HL-60/S4 (cell line): ENCODE results near the gene HPCAL1.

ENCODE experiments used
- in situ Hi-C: fragments of 300-500 bp; cut with MboI; formaldehyde crosslinking; loops from 2 replicates; pipeline ENCODE4 v1.14.3; 2022; ENCODE audit warnings: low sequenced_read_pairs

Gene HPCAL1

DNA sequence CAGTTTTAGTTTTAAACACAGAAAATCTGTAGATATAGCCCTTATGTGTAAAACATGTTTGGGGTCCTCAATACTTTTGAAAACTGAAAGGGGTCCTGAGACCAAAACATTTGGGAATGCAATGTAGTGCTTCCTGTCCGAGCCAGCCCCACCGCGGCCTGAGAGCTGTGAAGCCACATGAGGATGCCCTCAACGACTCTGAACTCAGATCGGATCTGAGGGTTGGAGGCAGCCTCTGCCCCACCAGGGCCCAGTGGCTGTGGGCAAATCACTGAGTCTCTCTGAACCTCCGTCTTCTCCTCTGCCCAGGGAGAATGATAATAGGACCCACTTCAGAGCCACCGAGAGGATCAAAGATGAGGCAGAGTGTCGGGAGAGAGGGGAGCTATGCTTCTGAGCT is 33.4 kb upstream of the HPCAL1 start:
- in situ Hi-C loops: no loop called here

- in situ Hi-C loops: loop anchor here (5.0 kb wide), 1 partner anchor 142 kb away; no protein-coding TSS in a partner anchor
These were observed 32.7 kb upstream of the HPCAL1 start for GRCh38 chr2:10269711-10270610.

DNA sequence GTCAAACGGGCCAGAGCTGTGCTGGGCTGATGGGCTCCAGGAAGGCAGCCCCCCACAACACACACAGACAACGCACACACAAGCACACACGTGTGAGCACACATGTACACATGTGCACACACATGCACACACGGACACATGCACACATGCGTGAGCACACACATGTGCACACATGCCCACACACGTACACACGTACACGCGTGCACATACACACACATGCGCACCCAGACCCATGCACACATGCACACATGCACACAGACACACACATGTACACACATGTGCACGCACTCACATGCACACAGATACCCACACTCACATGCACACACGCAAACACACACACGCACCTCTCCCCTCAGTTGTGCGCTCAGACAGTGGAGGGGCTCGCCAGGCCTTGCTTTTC is 31.2 kb upstream of the HPCAL1 start:
- in situ Hi-C loops: loop anchor here (5.0 kb wide), 1 partner anchor 141 kb away; no protein-coding TSS in a partner anchor

GRCh38 chr2:10271946-10272345 is 30.8 kb upstream of the HPCAL1 start:
- in situ Hi-C loops: loop anchor here (5.0 kb wide), 1 partner anchor 140 kb away; no protein-coding TSS in a partner anchor

- in situ Hi-C loops: loop anchor here (5.0 kb wide), 1 partner anchor 140 kb away; no protein-coding TSS in a partner anchor
These were observed 30.2 kb upstream of the HPCAL1 start for GRCh38 chr2:10272464-10272863.

- in situ Hi-C loops: loop anchor here (5.0 kb wide), 1 partner anchor 139 kb away; no protein-coding TSS in a partner anchor
These were observed 29.2 kb upstream of the HPCAL1 start for GRCh38 chr2:10273215-10274175.

DNA sequence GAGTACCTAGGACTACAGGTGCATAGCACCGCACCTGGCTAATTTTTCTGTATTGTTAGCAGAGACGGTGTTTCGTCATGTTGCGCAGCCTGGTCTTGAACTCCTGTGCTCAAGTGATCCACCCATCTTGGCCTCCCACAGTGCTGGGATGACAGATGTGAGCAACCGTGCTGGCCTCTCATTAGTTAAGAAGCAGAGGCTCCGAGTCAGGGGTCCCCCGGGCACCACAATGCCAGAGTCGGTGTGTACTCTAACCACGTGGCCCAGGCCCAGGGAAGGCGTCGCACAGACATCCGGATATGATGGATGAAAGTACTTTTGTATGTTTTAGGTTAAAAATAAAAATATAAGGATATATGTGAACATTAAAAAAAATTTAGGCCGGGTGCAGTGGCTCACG is 28.3 kb upstream of the HPCAL1 start:
- in situ Hi-C loops: loop anchor here (5.0 kb wide), 1 partner anchor 138 kb away; no protein-coding TSS in a partner anchor

DNA sequence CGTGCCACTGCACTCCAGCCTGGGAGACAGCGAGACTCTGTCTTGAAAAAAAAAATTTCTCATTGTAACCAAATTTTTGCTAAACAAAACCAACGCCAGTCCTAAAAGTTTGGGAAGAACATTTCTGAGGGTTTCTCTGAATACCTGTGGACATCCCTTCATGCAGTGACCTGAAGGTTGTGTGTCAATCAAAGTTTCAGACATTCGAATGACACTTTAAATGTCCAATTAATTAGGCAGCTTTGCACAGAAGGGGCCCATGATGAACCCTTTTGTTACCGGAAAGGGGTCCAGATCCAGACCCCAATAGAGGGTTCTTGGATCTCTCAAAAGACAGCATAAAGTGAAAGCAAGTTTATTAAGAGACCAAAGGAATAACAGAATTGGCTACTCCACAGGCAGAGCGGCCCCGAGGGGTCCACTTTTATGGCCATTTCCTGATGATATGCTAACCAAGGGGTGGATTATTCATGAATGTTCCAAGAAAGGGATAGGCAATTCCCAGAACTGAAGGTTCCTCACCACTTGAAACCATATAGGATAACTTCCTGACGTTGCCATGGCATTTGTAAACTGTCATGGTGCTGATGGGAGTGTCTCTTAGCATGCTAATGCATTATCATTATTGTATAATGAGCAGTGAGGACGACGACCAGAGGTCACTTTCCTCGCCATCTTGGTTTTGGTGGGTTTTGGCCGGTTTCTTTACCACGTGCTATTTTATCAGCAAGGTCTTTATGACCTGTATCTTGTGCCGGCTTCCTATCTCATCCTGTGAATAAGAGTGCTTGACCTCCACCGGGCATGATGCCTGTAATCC is 27.5 kb upstream of the HPCAL1 start:
- in situ Hi-C loops: loop anchor here (5.0 kb wide), 1 partner anchor 137 kb away; no protein-coding TSS in a partner anchor

- in situ Hi-C loops: no loop called here
These were observed 26.0 kb upstream of the HPCAL1 start for GRCh38 chr2:10276481-10277292.

- in situ Hi-C loops: no loop called here
These were observed 25.2 kb upstream of the HPCAL1 start for GRCh38 chr2:10277293-10278028.

DNA sequence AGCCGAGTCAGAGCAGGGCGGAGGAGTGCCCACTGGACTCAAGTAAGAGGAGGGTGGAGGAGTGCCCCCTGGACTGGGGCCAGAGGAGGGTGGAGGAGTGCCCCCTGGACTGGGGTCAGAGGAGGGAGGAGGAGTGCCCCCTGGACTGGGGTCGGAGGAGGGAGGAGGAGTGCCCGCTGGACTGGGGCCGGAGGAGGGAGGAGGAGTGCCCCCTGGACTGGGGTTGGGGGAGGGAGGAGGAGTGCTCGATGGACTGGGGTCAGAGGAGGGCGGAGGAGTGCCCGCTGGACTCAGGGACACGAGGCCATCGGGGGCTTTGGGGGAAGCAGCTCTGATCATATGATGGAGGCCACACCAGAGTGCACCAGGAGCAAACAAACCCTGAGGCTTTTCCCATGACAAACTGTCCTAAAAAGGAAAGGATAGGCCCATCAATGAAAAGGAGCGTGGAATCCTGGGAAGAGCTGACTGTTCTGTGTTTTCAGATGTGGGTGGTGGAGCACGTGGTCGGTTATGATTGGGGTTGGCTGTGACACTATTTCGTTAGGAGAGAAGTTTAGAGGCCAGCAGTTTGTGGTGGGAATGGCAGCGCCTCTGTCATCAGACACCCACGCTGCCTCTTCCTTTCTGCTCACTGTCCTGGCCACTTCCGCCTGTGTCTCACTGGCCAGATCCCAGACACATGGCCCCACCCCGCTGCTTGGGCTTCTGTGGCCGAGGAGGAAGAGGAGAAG is 24.5 kb upstream of the HPCAL1 start:
- in situ Hi-C loops: no loop called here

DNA sequence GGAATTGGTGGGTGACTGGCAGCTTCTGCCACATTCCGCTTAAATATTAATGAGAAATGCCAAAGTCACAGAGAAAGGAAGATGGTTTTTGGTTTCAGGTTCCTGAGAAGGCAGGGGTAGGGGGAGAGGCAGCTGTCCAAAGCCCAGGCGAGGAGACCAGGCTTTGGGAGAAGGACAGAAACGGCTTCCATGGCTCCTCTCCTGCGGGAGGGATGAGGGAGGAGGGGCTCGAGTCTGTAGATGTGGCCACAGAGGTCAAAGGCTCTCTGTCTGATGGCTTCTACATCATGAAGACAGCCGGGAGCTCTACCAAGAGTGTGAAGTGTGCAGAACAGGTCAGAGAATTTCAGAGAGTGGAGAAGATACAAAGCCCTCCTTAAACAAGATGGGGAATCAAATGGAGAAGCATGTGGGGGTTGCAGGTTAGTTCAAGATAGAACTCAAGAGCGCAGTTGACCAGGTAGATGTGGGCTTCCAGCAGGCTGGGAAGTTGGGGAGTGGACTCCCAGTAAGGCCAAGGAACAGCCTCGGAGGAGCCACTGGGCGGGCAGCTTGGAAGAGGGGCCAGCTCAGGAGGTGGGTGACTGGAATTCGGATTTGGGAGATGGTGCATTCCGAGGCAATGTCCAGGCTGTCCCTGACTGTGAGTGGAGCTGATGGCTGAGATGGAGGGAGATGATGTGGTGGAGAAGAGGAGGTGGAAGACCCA is 23.8 kb upstream of the HPCAL1 start:
- in situ Hi-C loops: no loop called here

DNA sequence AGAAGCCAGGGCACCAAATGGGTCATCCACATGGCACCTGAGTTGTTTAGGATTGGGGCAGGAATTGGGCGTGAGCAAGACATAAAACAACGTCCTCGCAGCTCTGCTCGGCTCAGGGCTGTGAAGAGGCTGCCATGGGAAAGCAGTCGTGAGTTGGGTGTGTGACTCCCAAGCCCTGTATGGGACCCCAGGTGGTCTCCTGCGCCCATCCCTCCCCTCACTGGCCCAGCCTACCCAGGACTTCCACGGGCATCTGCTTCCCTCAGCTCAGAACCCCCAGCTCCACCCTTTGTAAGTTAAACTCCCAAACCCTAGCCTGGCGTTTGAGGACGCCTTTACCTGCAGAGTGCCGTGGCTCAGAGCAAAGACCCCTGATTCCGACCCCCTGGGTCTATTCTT is 23.2 kb upstream of the HPCAL1 start:
- in situ Hi-C loops: no loop called here

DNA sequence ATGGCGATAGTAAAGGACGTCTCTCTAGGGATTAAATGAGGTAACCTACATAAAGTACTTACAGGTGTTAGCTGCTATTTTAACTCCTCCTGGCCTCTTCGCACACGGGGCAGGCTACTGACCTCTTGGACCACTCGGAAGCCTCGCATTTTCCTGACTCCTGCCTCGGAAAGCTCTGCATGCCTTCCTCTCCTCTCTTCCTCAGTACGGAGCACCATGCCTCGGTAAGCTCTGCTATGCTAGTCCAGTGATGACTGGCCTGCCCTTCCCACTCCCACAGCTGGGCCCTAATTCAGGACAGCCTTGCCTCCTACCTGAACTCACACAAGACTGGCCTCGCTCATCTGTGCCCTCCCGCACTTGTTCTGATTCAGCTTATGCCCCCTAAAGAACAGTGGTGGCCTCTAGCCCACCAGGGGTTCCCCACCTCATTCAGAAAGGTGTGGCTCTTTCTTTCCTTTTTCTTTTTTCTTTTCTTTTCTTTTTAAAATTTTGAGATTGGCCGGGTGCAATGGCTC is 22.7 kb upstream of the HPCAL1 start:
- in situ Hi-C loops: no loop called here

GRCh38 chr2:10281891-10282290 is 20.8 kb upstream of the HPCAL1 start:
- in situ Hi-C loops: no loop called here

DNA sequence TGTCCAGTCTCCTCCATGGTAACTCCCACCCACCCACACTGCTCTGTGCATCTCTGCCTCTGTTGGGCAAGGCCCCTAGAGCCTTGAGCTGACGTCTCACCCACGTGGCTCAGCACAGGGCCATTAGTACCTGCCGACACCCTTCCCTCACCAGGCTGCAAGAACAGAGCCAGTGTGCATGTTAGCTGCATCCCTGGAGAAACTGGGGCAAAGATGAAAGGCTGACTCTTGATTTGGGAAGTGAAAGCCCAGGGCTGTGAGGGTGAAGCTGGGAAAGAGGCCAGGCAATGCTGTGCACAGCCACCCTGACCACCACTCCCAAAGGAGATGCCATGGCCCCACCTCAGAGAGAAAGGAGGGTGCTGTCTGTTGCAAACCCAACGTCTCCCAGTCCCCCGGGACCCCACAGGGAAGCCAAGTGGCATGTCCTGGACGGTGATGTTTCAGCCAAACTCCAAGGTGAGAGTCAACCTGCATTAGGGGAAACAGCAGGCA is 20.0 kb upstream of the HPCAL1 start:
- in situ Hi-C loops: no loop called here
